ENCODE results near the gene CDH20. TPM values are rescaled to one million over a fixed set of nuclear protein-coding genes. Genes with fewer than 3 reads are reported as not detected.

Gene CDH20
- total RNA-seq, 1 experiment from 2014 or later = not detected

GRCh38 chr18:61502472-61502871 is 169.2 kb downstream of the CDH20 start:
- RAD21 ChIA-PET (ENCODE audit: low non-redundant PET in 1 of 2, low total read pairs in 2 of 2, uncharacterized antibody in 2 of 2, unreplicated experiment in 2 of 2) = interaction anchor here in 1 of 2 experiments (0.7 to 1.2 kb wide), 3 partner anchors 12 to 629 kb away, joined by 3 read pairs; no protein-coding TSS in a partner anchor
- H3K27me3 ChIP-seq (ENCODE audit: insufficient read depth, low read length) = peaks cover 44% of the 10 kb centered on the region
- no peak overlapping the region for H3K4me3 ChIP-seq (replicated peaks in 1 of 2; ENCODE audit: low read depth in 1 of 2, low read length in 2 of 2)
- intact Hi-C loops (cut with micrococcal nuclease) = loop anchor here (1.0 to 5.0 kb wide), 6 partner anchors 180 to 1515 kb away; no protein-coding TSS in a partner anchor
- no peaks in the 10 kb centered on the region for H3K79me2 ChIP-seq (ENCODE audit: insufficient read depth, low read length)
- ATAC-seq (peak; percentile 80), DNase-seq (ENCODE audit: low read depth, low spot score) (peak; percentile 35)
- no peaks in the 10 kb centered on the region for H3K36me3 ChIP-seq (ENCODE audit: control insufficient read depth in 1 of 2, insufficient read depth in 2 of 2, low read length in 2 of 2)
- no peaks in the 10 kb centered on the region for H3K9me3 ChIP-seq (ENCODE audit: control insufficient read depth in 1 of 2, insufficient read depth in 1 of 2, low read depth in 1 of 2, low read length in 2 of 2)
- no peak overlapping the region for H3K4me2 ChIP-seq (ENCODE audit: low read length)
- TF ChIP-seq CTCF (IDR thresholded peaks at IDR 0.05 in 2 of 3, conservative IDR thresholded peaks at IDR 0.05 in 1 of 3; ENCODE audit: borderline replicate concordance in 1 of 3, insufficient read depth in 1 of 3, low read depth in 2 of 3, low read length in 2 of 3) = peak; percentile 54 to 71 (median 60); a peak in 5 of 6 replicates
- no peak for TF ChIP-seq ZFX (IDR thresholded peaks at IDR 0.05)
- peak; percentile 71 for TF ChIP-seq RAD21 (IDR thresholded peaks at IDR 0.05; ENCODE audit: low read depth)
- H3K4me1 ChIP-seq (ENCODE audit: control insufficient read depth in 1 of 2, insufficient read depth in 2 of 2, low read length in 2 of 2) = no peaks in the 10 kb centered on the region
- BruUV-seq (replicated peaks) = no TSS peak
- no peaks in the 10 kb centered on the region for H3K9me2 ChIP-seq (ENCODE audit: insufficient read depth)
- H3K27ac ChIP-seq (ENCODE audit: low read depth, low read length) = no peak overlapping the region
- CTCF ChIA-PET = interaction anchor here (0.7 to 6.4 kb wide), 21 partner anchors 8 to 1514 kb away, joined by 3 to 80 read pairs (median 4); no protein-coding TSS in a partner anchor
- no peak overlapping the region for H3K9ac ChIP-seq (ENCODE audit: low read length)
- no peak overlapping the region for H2AFZ ChIP-seq (ENCODE audit: low read depth, low read length, poor library complexity, severe bottlenecking)
- POLR2A ChIA-PET = interaction anchor here (0.9 kb wide), 1 partner anchor 181 kb away, joined by 3 read pairs; no protein-coding TSS in a partner anchor
- H4K20me1 ChIP-seq (ENCODE audit: insufficient read depth) = no peaks in the 10 kb centered on the region

- intact Hi-C loops (cut with micrococcal nuclease) = loop anchor here (2.0 to 5.0 kb wide), 4 partner anchors 415 to 1516 kb away; no protein-coding TSS in a partner anchor
- Histone ChIP-seq H3K9me3 (ENCODE audit: control insufficient read depth in 1 of 2, insufficient read depth in 1 of 2, low read depth in 1 of 2, low read length in 2 of 2) (no peaks in the 10 kb centered on the region), H4K20me1 (ENCODE audit: insufficient read depth) (no peaks in the 10 kb centered on the region), H3K4me3 (replicated peaks in 1 of 2; ENCODE audit: low read depth in 1 of 2, low read length in 2 of 2) (no peak overlapping the region), H3K79me2 (ENCODE audit: insufficient read depth, low read length) (no peaks in the 10 kb centered on the region), H3K9ac (ENCODE audit: low read length) (no peak overlapping the region), H3K36me3 (ENCODE audit: control insufficient read depth in 1 of 2, insufficient read depth in 2 of 2, low read length in 2 of 2) (no peaks in the 10 kb centered on the region), H3K9me2 (ENCODE audit: insufficient read depth) (no peaks in the 10 kb centered on the region), H3K4me2 (ENCODE audit: low read length) (no peak overlapping the region), H3K4me1 (ENCODE audit: control insufficient read depth in 1 of 2, insufficient read depth in 2 of 2, low read length in 2 of 2) (no peaks in the 10 kb centered on the region), H3K27me3 (ENCODE audit: insufficient read depth, low read length) (peaks cover 41% of the 10 kb centered on the region), H3K27ac (ENCODE audit: low read depth, low read length) (no peak overlapping the region), H2AFZ (ENCODE audit: low read depth, low read length, poor library complexity, severe bottlenecking) (no peak overlapping the region)
- CTCF ChIA-PET = interaction anchor here (6.4 kb wide), 1 partner anchor 183 kb away, joined by 80 read pairs; no protein-coding TSS in a partner anchor
- POLR2A ChIA-PET = no interaction called here
- RAD21 ChIA-PET (ENCODE audit: low non-redundant PET in 1 of 2, low total read pairs in 2 of 2, uncharacterized antibody in 2 of 2, unreplicated experiment in 2 of 2) = no interaction called here
- TF ChIP-seq EGR1 (IDR thresholded peaks at IDR 0.05; ENCODE audit: low read depth) = no peak
- TF ChIP-seq ZNF274 (IDR thresholded peaks at IDR 0.05; ENCODE audit: low read depth, low read length) = no peak
- TF ChIP-seq FOSL1 (IDR thresholded peaks at IDR 0.05; ENCODE audit: low read depth) = no peak
- no peak for TF ChIP-seq ELF1 (IDR thresholded peaks at IDR 0.05; ENCODE audit: borderline replicate concordance, low read depth)
- TF ChIP-seq SIN3A (IDR thresholded peaks at IDR 0.05; ENCODE audit: low read depth) = no peak
- TF ChIP-seq POLR2AphosphoS5 (IDR thresholded peaks at IDR 0.05; ENCODE audit: low read depth, low read length) = no peak
- TF ChIP-seq JUND (IDR thresholded peaks at IDR 0.05) = no peak
- TF ChIP-seq EZH2phosphoT487 (IDR thresholded peaks at IDR 0.05; ENCODE audit: borderline replicate concordance) = no peak
- TF ChIP-seq TCF7L2 (IDR thresholded peaks at IDR 0.05; ENCODE audit: borderline replicate concordance, extremely low read depth, insufficient read depth, insufficient read length) = no peak
- TF ChIP-seq POLR2A (IDR thresholded peaks at IDR 0.05; ENCODE audit: borderline replicate concordance, extremely low read depth, insufficient read depth, insufficient read length) = no peak
- no peak for TF ChIP-seq RAD21 (IDR thresholded peaks at IDR 0.05; ENCODE audit: low read depth)
- BruUV-seq (replicated peaks) = no TSS peak
- DNase-seq (ENCODE audit: low read depth, low spot score) = no peak
- no peak for ATAC-seq
Observed at GRCh38 chr18:61503688-61504087, 170.5 kb downstream of the CDH20 start.
